HG03280 (cell line): ENCODE data around the gene UBASH3A.
A peak's percentile ranks its signal among the peaks of the same experiment; 100 is the strongest.
"Not testable (repeated sequence)": the region's sequence is repeated elsewhere in the genome, so short reads cannot be mapped to it uniquely, and the experiment has no call there.

Source experiments
- ATAC-seq: cut with Tn5 transposase; IDR thresholded peaks from one replicate; pipeline ENCODE4 v1.9.1; 2021; ENCODE audit warnings: mild to moderate bottlenecking, moderate library complexity; ENCODE audit not compliant: unreplicated experiment

UBASH3A gene

DNA sequence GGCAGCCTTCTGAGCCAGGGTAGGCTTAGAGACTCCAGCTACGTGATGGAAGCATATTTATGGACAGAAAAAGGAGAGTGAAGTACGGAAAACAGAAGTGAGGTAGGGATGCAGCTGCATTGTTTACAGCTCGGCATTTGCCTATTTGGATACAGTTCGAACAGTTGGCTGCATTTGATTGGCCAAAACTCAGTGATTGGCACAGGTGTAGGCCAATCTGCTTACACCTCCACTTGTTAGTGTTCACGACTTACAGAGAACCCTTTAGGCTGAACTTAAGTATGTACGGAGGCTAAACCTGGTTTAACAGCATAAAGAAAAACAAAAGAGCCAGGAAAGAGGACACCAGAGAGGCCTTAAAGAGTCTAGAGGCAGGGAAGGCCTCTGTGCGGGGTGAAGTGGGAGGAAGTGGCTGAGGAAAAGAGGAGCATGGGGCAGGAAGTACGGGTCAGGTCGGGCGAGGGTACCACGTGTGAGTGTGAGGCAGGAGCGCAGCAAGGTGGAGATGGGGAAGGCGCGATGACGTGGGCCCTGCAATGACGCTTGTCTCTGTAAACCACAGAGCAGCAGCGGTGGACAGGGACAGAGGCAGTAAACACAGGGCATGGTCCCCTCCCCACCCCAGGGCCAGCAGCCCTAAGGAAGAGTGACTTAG, 60.3 kb downstream of the UBASH3A start:
- ATAC-seq, result no peak

DNA sequence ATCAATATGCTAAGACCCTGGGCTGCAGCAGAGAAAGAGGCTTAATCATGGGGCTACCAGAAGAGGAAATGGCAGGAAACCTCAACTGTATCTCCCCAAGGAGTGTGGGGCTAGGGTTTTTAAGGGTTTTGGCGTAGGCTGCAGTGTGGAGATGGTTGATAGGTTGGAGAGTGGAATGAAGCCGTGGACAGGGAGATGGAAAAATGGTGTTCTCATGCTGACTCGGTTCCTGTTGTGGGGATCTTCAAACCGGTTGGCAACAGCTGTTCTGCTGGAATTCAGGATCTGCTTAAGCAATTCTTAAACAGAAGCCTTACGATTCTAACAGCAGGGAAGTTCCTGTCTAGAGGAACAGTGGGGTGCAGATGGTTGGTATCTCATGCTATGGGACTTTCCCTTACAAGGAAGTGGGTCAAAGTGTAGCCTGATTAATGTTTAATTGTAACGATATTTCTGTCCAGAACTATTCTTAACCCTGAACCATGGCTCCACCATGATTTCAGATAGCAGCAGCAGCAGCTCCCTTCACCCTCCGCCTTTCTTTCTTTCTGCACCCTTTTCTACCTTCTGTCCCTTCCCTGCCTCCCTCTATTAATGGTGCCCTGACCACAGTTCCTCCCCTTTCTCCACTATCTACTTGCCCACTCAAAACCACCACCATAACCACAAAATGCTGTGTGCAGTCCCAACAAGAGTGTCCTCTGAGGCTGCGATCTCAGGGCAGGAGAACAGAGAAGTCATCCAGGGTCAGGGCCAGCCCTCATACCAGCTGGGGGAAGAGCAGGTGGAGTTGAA, 61.5 kb downstream of the UBASH3A start:
- no peak for ATAC-seq

DNA sequence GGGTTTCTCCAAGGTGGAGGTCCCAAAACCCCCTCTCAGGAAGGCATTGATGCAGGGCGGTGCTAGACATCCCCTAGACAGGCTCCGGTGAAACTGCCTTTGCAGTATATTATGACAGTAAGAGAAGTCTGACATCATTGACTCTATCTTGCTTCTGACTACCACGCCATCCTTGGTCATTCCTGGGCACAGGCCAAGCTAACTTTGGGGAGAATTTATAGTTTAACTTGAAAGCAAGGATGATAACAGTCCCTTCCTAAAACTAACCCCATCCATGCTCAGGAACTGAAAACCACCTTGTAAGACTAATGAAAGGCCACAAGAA, 62.1 kb downstream of the UBASH3A start:
- ATAC-seq, result no peak

DNA sequence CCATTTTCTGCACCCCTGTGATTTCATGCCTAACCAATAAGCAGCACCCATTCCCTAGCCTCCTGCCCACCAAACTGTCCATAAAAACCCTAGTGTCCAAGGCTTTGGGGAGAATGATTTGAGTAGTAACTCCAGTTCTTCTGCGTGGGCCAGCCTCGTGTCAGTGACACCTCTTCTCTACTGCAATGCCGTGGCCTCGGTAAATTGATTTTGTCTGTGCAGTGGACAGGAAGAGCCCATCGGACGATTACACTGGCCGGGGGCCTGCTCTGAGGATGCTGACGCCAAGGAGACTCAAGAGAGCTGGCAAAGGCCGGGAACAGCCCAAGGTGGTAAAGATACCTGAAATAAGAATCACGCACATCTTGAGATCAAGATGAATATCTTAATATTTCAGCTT, 63.0 kb downstream of the UBASH3A start:
- ATAC-seq, result no peak

DNA sequence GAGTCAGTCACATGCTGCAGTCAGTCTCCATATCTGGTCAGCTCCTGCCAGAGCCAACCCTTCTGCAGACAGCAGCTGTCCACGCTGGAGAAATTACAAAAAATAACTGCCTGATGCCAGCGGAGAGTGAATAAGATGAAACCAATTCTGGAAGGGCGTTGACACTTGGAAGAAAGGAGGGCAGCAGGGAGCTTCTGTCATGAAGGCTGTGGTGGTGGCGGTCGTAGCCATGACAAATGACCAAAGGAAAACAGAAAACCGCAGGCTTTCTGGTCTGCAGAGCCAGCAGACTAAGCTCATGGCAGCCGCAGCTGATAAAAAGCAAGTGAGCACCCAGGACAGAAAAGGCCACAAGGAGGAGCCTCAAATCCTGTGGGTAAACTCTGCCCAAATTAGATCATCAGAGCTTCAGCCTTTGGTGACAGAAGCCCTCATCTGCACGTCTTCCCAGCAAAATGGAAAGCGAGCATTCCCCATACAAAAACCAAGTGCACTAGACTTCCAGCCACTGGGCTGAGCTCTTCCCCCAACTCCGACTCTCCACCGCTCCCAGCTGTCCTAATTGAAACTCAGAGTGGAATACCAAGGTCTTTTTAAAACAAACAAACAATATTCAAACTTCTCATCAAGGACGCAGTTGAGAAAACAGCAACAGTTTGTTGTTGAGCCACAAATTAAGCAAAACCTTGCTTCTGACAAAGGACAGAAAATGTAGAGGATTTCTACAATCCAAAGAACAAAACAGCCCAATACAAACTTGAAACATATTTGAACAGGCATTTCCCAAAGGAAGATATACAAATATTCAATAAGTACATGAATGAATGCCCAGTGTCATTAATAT, 63.7 kb downstream of the UBASH3A start:
- ATAC-seq, result peak; percentile 35

GRCh38 chr21:42468491-42469131, 64.9 kb downstream of the UBASH3A start:
- ATAC-seq, result no peak

- ATAC-seq, result no peak
Observed at GRCh38 chr21:42469272-42469671, 65.6 kb downstream of the UBASH3A start.

DNA sequence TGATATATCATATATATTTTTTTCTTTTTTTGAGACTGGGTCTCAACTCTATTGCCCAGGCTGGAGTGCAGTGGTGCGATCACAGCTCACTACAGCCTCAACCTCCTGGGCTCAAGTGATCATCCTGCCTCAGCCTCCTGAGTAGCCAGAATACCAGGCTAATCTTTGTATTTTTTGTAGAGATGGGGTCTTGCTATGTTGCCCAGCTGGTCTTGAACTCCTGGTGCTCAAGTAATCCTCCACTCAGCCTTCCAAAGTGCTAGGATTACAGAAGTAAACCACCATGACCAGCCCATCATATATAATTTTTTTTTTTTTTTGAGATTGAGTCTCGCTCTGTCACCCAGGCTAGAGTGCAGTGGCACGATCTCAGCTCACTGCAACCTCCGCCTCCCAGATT, 66.0 kb downstream of the UBASH3A start:
- not testable (repeated sequence) for ATAC-seq

DNA sequence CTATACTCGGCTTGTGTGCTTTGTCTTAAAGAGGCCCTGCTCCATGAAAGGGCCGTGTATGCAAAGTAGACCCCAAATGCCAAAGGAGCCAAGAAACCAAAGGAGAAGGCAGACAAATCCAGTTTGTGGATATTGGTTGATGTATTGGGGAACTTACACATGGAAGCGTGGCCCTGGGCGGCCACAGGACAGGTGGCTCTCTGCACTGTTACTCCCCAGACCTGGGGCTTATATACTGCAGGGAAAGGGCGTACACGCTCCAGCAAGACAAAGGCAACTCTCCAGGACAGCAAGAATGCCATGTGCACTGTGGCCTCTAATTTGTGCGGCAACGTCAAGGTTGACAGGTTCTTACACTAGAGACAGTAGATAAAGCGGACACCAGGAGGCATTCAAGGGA, 67.5 kb downstream of the UBASH3A start:
- no peak for ATAC-seq

DNA sequence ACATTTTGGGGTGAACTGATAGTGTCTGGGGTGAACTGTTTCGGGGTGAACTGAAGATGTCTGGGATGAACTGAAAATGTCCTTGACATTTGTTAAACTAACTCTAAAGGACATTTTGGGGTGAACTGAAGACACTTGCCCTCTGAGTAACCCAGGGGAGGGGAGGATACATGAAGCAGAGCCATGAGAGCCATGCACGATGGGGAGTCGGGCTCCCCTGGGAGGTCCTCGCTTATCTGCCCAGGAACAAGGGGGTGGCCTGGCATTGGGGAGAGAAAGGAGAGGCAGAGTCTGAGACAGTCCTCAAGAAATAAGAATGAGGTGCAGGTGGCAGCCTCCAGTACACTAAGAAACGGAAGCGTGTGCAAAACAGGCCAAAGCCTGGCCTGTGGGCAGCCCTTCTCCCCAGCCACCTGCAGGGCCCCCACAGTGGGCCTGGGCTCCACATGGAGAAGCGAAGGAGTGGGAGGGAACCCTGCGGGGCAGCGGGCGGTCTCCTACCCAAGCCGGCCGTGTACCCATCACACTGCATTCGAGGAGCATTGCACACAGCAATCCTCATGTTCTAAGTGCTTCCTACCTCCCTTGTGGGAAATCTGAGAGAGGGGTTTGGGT, 68.1 kb downstream of the UBASH3A start:
- no peak for ATAC-seq

DNA sequence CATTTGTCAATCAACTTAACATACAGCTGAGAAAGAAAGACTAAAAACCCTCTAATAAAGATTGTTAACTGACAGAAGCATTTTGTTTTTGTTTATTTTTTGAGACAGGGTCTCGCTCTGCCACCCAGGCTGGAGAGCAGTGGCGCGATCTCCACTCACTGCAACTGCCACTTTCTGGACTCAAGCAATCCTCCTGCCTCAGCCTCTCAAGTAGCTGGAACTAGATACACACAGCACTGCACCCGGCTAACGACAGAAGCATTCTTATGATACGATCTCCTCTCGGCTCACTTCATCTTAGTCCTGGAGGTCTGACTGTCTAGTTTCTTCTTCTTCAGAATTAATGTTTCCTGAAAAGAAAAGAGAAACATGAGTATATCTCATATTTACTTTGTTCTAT, 68.8 kb downstream of the UBASH3A start:
- ATAC-seq, result no peak

GRCh38 chr21:42473498-42474042, 69.9 kb downstream of the UBASH3A start:
- ATAC-seq, result no peak

DNA sequence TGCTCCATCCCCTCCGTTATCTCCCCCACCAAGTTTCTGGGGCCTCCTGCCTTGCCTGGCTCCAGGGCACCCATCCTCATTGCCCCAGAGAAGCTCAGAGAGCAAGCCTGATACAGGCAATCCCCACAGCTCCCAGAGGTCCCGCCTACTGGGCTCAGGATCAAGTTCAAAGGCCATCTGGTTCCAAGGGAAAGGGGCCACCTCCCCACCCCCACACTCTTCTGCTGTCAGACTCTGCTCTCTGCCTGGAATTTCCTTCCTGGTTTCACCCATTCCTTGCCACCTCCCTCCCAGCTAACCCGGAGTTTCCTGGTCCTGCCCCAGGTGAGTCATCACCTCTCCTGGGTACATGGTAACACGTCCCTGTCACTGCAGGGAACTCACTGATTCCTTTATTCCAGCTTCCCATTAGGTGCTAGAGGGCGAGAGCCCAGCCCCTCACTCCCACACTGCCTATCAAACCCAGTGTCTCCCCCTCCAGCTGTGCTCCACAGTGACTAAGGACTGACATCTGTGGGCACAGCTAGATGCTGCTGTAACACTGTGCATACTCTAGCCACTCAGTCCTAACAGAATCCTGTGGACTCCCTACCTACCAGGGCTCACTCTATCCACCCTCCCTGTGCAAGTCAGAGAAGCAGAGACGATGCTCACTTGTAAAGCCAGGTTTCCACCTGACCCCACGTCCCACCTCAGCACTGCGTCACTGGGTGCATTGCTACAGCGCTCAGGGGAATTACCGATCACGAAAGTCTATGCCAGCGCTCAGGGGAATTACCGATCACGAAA, 70.5 kb downstream of the UBASH3A start:
- peak; percentile 64 for ATAC-seq

DNA sequence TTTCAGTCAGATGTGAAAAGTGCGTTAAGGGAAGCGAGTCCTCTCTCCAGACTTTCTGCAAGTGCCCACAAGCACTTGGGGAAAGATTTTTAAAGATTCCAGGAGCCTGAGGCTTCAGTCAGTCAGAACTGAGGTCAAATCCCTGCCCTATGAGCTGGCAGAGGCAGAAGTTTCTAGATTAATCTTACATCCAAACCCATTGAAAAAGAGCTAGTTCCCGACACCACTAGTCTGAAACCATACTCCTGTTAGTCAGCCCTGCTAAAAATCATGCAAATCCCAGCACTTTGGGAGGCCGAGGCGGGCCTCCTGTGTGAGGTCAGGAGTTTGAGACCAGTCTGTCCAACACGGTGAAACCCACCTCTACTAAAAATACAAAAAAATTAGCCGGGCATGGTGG, 71.3 kb downstream of the UBASH3A start:
- peak; percentile 12 for ATAC-seq

GRCh38 chr21:42475526-42476387, 72.1 kb downstream of the UBASH3A start:
- no peak for ATAC-seq

- no peak for ATAC-seq
Observed at GRCh38 chr21:42476388-42477331, 73.0 kb downstream of the UBASH3A start.

GRCh38 chr21:42478504-42478903, 74.8 kb downstream of the UBASH3A start:
- peak; percentile 50 for ATAC-seq

DNA sequence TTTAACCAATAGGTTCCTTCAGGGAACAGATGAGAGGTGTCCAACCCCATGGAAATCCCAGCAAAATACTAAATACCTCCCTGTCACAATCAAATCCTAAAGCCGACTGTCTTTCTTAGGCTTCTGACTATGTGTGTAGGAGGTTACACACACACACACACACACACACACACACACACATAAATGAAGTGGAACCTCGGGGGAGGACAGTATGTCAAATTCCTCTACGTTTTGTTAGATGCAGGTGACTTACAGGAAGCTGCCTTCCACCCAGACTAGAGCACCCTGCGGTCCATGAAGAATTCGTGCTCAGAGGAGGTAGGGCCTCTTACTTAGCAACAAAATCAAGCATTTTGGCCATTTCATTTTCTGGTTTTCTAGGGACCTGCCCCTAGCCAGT, 75.9 kb downstream of the UBASH3A start:
- ATAC-seq, result no peak
